Mammary epithelial cell (primary cell): Measurements from ENCODE around the gene EXOC4.

Source experiments
- CTCF ChIP-seq, 2 donors: IDR thresholded peaks in 1 of 2; conservative IDR thresholded peaks in 1 of 2; 2 replicates each; pipeline ENCODE4 v1.5.1; 2011 to 2012; ENCODE audit warnings: inconsistent platforms in 2 of 2, low read length in 2 of 2, mild to moderate bottlenecking in 2 of 2, control low read depth in 1 of 2, low read depth in 1 of 2; ENCODE audit not compliant: insufficient read depth in 1 of 2; ENCODE audit errors: extremely low read depth in 1 of 2
- EZH2 ChIP-seq: IDR thresholded peaks from 2 replicates; pipeline ENCODE4 v1.6.1; 2012; ENCODE audit warnings: low read length, inconsistent platforms, borderline replicate concordance

GRCh38 chr7:133714654-133715053 lies 461.8 kb downstream of the EXOC4 start:
- TF ChIP-seq CTCF (conservative IDR thresholded peaks at IDR 0.05 in 1 of 2, IDR thresholded peaks at IDR 0.05 in 1 of 2; ENCODE audit: extremely low read depth in 1 of 2, insufficient read depth in 1 of 2, low read depth in 1 of 2, low read length in 2 of 2) (no peak), EZH2 (no peak)
